Endodermal cell (in vitro differentiated cells): ENCODE measurements around the gene CTIF. TPM values are rescaled to one million over a fixed set of nuclear protein-coding genes. Genes with fewer than 3 reads are reported as not detected.

Source experiments
- DNase-seq: peaks from one replicate; pipeline ENCODE4 v3.0.0-alpha.2; 2017
- H3K27ac ChIP-seq: 2 replicates; pipeline ENCODE4 v1.5.1; 2013; ENCODE audit warnings: mild to moderate bottlenecking, low read depth, low read length, moderate library complexity
- H3K27me3 ChIP-seq: 2 replicates; pipeline ENCODE4 v1.6.1; 2013; ENCODE audit warnings: mild to moderate bottlenecking, low read length, moderate library complexity; ENCODE audit not compliant: insufficient read depth, control insufficient read depth, poor library complexity, severe bottlenecking
- H3K36me3 ChIP-seq: 2 replicates; pipeline ENCODE4 v1.7.0; 2013; ENCODE audit warnings: mild to moderate bottlenecking, low read length, moderate library complexity; ENCODE audit not compliant: control insufficient read depth, insufficient read depth
- H3K4me1 ChIP-seq: one replicate; pipeline ENCODE4 v1.7.0; 2013; ENCODE audit warnings: low read length; ENCODE audit not compliant: control insufficient read depth, insufficient read depth
- H3K4me3 ChIP-seq: 2 replicates; pipeline ENCODE4 v1.5.1; 2013; ENCODE audit warnings: mild to moderate bottlenecking, low read length, moderate library complexity
- H3K9ac ChIP-seq: 2 replicates; pipeline ENCODE4 v1.6.1; 2013; ENCODE audit warnings: mild to moderate bottlenecking, low read length, moderate library complexity; ENCODE audit not compliant: poor library complexity, severe bottlenecking; ENCODE audit errors: extremely low read depth
- H3K9me3 ChIP-seq: 2 replicates; pipeline ENCODE4 v1.6.1; 2013; ENCODE audit warnings: mild to moderate bottlenecking, low read length, moderate library complexity; ENCODE audit not compliant: control insufficient read depth
- H3K27ac Mint-ChIP-seq: 2 replicates; pipeline ENCODE4 v1.8.0; 2020; ENCODE audit warnings: mixed read lengths
- H3K27me3 Mint-ChIP-seq: 2 replicates; pipeline ENCODE4 v1.8.0; 2021; ENCODE audit warnings: mild to moderate bottlenecking, mixed read lengths; ENCODE audit not compliant: insufficient read depth
- H3K36me3 Mint-ChIP-seq: 2 replicates; pipeline ENCODE4 v1.8.0; 2020; ENCODE audit warnings: low read depth, mixed read lengths
- H3K4me1 Mint-ChIP-seq: 2 replicates; pipeline ENCODE4 v1.8.0; 2020; ENCODE audit warnings: mixed read lengths
- H3K4me3 Mint-ChIP-seq: 2 replicates; pipeline ENCODE4 v1.8.0; 2020; ENCODE audit warnings: mild to moderate bottlenecking, moderate library complexity, mixed read lengths
- H3K9me3 Mint-ChIP-seq: 2 replicates; pipeline ENCODE4 v1.8.0; 2020; ENCODE audit warnings: mild to moderate bottlenecking, mixed read lengths
- WGBS, 2 experiments: methylation state at CpG; one replicate each; pipeline versions ENCODE4 v1.1.5 to v1.1.7; 2013; ENCODE audit warnings: missing lambda C conversion rate in 2 of 2, mixed read lengths in 1 of 2; ENCODE audit not compliant: insufficient coverage in 1 of 2, insufficient read length in 1 of 2; 5-methylcytosine and 5-hydroxymethylcytosine counted together
- total RNA-seq, 2 donors: library from RNA; stranded (reverse); fragmentation: NEBNext Ultra II Directional in 1 of 2; extraction: Animal tissue kit (Norgen Biotek cat#: 25700) in 1 of 2; gene quantifications; 2 replicates in 1 of 2; 3 replicates in 1 of 2; pipeline ENCODE4 v1.2.1, GENCODE V29; 2021
- TF ChIP-seq, protein P1 (sequence below): fragments of 200-600 bp; sonication (generic); conservative IDR thresholded peaks from 2 replicates; pipeline ENCODE4 v1.5.0; 2021; ENCODE audit warnings: antibody characterized with exemption, mild to moderate bottlenecking

The CTIF gene
- total RNA-seq, 2 donors from 2014 or later = 33.8 to 41.6 TPM

DNA sequence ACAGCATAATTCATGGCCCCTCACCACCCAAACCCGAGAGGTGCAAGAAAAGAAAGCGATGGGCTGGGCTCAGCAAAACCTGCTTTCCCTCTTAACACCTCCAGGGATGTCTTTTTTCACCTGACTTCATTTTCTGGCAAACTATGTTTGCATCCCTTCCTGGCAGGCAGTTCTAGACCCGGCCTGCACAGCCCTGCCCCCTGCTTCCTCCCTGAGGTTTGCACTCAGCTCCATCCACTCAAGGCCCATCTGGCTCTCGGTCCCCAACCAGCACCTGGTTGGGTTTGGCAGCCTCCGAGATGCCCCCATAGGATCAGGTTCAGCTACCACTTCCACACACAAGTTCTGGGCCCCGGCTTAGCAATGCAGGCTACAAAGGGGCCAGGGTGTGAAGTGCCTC, 226.2 kb downstream of the CTIF start:
- no peak overlapping the region for H3K27ac ChIP-seq
- WGBS, 2 experiments = 91 to 100% methylated on average over 2 to 6 of the region's 6 CpGs
- Mint-ChIP-seq H3K9me3 (no peaks in the 10 kb centered on the region), H3K27me3 (no peaks in the 10 kb centered on the region), H3K4me1 (peaks cover 27% of the 10 kb centered on the region), H3K27ac (no peak overlapping the region), H3K36me3 (peaks cover 17% of the 10 kb centered on the region), H3K4me3 (no peak overlapping the region)
- H3K27me3 ChIP-seq = no peaks in the 10 kb centered on the region
- no peaks in the 10 kb centered on the region for H3K9me3 ChIP-seq
- H3K36me3 ChIP-seq = peaks cover 10% of the 10 kb centered on the region
- no peak overlapping the region for H3K4me3 ChIP-seq
- TF ChIP-seq, protein P1, sequence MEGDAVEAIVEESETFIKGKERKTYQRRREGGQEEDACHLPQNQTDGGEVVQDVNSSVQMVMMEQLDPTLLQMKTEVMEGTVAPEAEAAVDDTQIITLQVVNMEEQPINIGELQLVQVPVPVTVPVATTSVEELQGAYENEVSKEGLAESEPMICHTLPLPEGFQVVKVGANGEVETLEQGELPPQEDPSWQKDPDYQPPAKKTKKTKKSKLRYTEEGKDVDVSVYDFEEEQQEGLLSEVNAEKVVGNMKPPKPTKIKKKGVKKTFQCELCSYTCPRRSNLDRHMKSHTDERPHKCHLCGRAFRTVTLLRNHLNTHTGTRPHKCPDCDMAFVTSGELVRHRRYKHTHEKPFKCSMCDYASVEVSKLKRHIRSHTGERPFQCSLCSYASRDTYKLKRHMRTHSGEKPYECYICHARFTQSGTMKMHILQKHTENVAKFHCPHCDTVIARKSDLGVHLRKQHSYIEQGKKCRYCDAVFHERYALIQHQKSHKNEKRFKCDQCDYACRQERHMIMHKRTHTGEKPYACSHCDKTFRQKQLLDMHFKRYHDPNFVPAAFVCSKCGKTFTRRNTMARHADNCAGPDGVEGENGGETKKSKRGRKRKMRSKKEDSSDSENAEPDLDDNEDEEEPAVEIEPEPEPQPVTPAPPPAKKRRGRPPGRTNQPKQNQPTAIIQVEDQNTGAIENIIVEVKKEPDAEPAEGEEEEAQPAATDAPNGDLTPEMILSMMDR = no peak
- no peaks in the 10 kb centered on the region for H3K4me1 ChIP-seq
- DNase-seq = no peak
- H3K9ac ChIP-seq = no peak overlapping the region

DNA sequence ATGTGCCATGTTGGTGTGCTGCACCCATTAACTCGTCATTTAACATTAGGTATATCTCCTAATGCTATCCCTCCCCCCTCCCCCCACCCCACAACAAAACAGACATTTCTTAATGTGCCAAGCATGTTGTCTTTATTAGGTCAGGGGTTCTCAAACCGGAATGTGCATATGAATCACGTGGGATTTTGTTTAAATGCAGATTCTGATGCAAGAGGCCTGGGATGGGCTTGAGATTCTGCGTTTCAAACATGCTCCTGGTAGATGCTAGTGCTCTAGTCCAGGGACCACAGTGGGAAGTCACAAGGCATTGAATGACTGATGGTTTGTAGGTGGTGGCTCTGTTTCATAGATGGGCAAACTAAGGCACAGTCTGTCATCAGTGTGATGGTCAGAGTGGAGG, 227.2 kb downstream of the CTIF start:
- Histone ChIP-seq H3K9me3 (no peaks in the 10 kb centered on the region), H3K4me1 (no peaks in the 10 kb centered on the region), H3K27ac (no peak overlapping the region), H3K36me3 (peaks cover 10% of the 10 kb centered on the region), H3K4me3 (no peak overlapping the region), H3K9ac (no peak overlapping the region), H3K27me3 (no peaks in the 10 kb centered on the region)
- H3K4me1 Mint-ChIP-seq = peaks cover 27% of the 10 kb centered on the region
- H3K27me3 Mint-ChIP-seq = no peaks in the 10 kb centered on the region
- H3K9me3 Mint-ChIP-seq = no peaks in the 10 kb centered on the region
- H3K27ac Mint-ChIP-seq = no peak overlapping the region
- DNase-seq = no peak
- TF ChIP-seq, protein P1 = no peak
- 73 to 83% methylated on average over 3 of the region's 4 CpGs for WGBS, 2 experiments
- peaks cover 15% of the 10 kb centered on the region for H3K36me3 Mint-ChIP-seq
- H3K4me3 Mint-ChIP-seq = no peak overlapping the region

DNA sequence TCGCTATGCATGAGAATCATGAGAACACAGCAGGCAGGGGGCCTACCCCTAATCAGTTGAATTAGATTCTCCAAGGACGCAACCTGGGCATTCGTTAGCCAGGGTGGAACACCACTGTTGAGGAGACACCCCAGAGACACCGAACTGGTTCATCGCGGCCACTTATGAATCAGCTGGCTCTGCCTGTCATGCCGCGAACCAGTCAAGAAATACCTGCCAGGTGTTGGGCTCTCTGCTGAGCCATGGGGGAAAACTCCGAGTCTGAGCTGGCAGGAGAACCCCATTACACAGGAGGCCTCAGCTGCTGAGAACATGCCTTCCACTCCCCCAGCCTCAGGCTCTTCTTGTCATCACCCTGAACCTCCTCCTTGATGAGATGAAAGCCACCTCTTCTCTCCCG, 227.7 kb downstream of the CTIF start:
- Mint-ChIP-seq H3K4me1 (peaks cover 27% of the 10 kb centered on the region), H3K4me3 (no peak overlapping the region), H3K27ac (no peak overlapping the region), H3K27me3 (no peaks in the 10 kb centered on the region), H3K9me3 (no peaks in the 10 kb centered on the region), H3K36me3 (peaks cover 11% of the 10 kb centered on the region)
- 95 to 98% methylated on average over 10 of the region's 10 CpGs for WGBS, 2 experiments
- H3K9ac ChIP-seq = no peak overlapping the region
- H3K9me3 ChIP-seq = no peaks in the 10 kb centered on the region
- peaks cover 10% of the 10 kb centered on the region for H3K36me3 ChIP-seq
- no peak overlapping the region for H3K4me3 ChIP-seq
- no peak for DNase-seq
- TF ChIP-seq, protein P1 = no peak
- H3K4me1 ChIP-seq = no peaks in the 10 kb centered on the region
- no peak overlapping the region for H3K27ac ChIP-seq
- H3K27me3 ChIP-seq = no peaks in the 10 kb centered on the region
